HepG2 (cell line): ENCODE measurements around the gene ST6GALNAC4. TPM values are rescaled to one million over a fixed set of nuclear protein-coding genes. Genes with fewer than 3 reads are reported as not detected.

Experiments
- ATAC-seq: fragments of 200-7000 bp; cut with Tn5 transposase; 3 replicates; pipeline ENCODE4 v1.9.1; 2020; ENCODE audit warnings: mild to moderate bottlenecking, moderate library complexity
- BruUV-seq: library from RNA; stranded (reverse); fragments of 400-500 nt; replicated peaks from 2 replicates; lab custom pipeline; 2021; lab: Mats Ljungman, UMichigan
- CTCF ChIA-PET: fragments of 300-600 bp; formaldehyde crosslinking; extraction: SDS; loops from one replicate; lab custom pipeline; 2021; ENCODE audit warnings: low total read pairs, inconsistent platforms, low intra/inter-chr PET ratio; lab: Yijun Ruan, JAX
- POLR2A ChIA-PET: fragments of 350-600 bp; sonication (Branson Sonifier 250); formaldehyde crosslinking; loops from one replicate; lab custom pipeline; 2020; ENCODE audit warnings: antibody characterized with exemption, inconsistent platforms; lab: Yijun Ruan, JAX
- DNase-seq: peaks from one replicate; pipeline ENCODE4 v3.0.0-alpha.2; 2015; ENCODE audit warnings: low spot score
- FAIRE-seq: peaks from 3 replicates; lab custom pipeline; 2011; peaks lifted over from hg19 to GRCh38; lab: Jason Lieb, UNC
- H2AFZ ChIP-seq: one replicate; pipeline ENCODE4 v1.6.1; 2011; ENCODE audit warnings: low read length, inconsistent platforms
- H3K27ac ChIP-seq: fragments of 300-600 bp; 3 replicates; pipeline ENCODE4 v1.8.0; 2011; ENCODE audit warnings: mixed run types, mild to moderate bottlenecking, mixed read lengths, low read length, inconsistent platforms; ENCODE audit not compliant: insufficient read depth; ENCODE audit errors: extremely low read length
- H3K27me3 ChIP-seq, 2 experiments: fragments of 200-600 bp in 1 of 2; 2 replicates in 1 of 2; 3 replicates in 1 of 2; pipeline versions ENCODE4 v1.6.0 to v1.8.0; 2011; ENCODE audit warnings: low read length in 2 of 2, mild to moderate bottlenecking in 2 of 2, moderate library complexity in 2 of 2, inconsistent platforms in 1 of 2; ENCODE audit not compliant: insufficient read depth in 2 of 2, control insufficient read depth in 1 of 2
- H3K36me3 ChIP-seq, 2 experiments: fragments of 200-600 bp in 1 of 2; replicated peaks in 1 of 2; 2 replicates in 1 of 2; 3 replicates in 1 of 2; pipeline versions ENCODE4 v1.5.1 to v1.8.0; 2011; ENCODE audit warnings: low read length in 2 of 2, inconsistent platforms in 1 of 2; ENCODE audit not compliant: insufficient read depth in 2 of 2, control insufficient read depth in 1 of 2
- H3K4me1 ChIP-seq: 2 replicates; pipeline ENCODE4 v1.5.1; 2012; ENCODE audit warnings: low read length, inconsistent platforms; ENCODE audit not compliant: insufficient read depth
- H3K4me2 ChIP-seq: 2 replicates; pipeline ENCODE4 v1.6.0; 2011; ENCODE audit warnings: low read depth, low read length, inconsistent platforms
- H3K4me3 ChIP-seq, 3 experiments: fragments of 200-600 bp in 1 of 3; sonication (generic), shearing (Covaris generic) in 1 of 3; replicated peaks in 1 of 3; 2 replicates each; pipeline ENCODE4 v1.5.1; 2011 to 2016; ENCODE audit warnings: low read length in 3 of 3, inconsistent platforms in 2 of 3, low read depth in 2 of 3, mild to moderate bottlenecking in 2 of 3, control low read depth in 1 of 3, mixed read lengths in 1 of 3; ENCODE audit not compliant: insufficient read depth in 1 of 3
- H3K79me2 ChIP-seq: one replicate; pipeline ENCODE4 v1.6.1; 2011; ENCODE audit warnings: low read length, inconsistent platforms; ENCODE audit not compliant: insufficient read depth
- H3K9ac ChIP-seq: 2 replicates; pipeline ENCODE4 v1.6.0; 2011; ENCODE audit warnings: mild to moderate bottlenecking, low read depth, low read length, inconsistent platforms; ENCODE audit not compliant: insufficient read depth
- H3K9me3 ChIP-seq: 2 replicates; pipeline ENCODE4 v1.5.1; 2012; ENCODE audit warnings: mild to moderate bottlenecking, low read length
- H4K20me1 ChIP-seq: 2 replicates; pipeline ENCODE4 v1.6.0; 2011; ENCODE audit warnings: inconsistent platforms, mild to moderate bottlenecking, low read length, moderate library complexity; ENCODE audit not compliant: insufficient read depth
- ASH2L ChIP-seq: fragments of 300-600, 200-600 bp; sonication (generic); IDR thresholded peaks from 2 replicates; pipeline ENCODE4 v1.7.0; 2017; ENCODE audit warnings: low read depth, mild to moderate bottlenecking, moderate library complexity, mixed read lengths, low read length; ENCODE audit not compliant: insufficient read length
- FOXK1 ChIP-seq: sonication (generic); formaldehyde crosslinking; IDR thresholded peaks from 2 replicates; pipeline ENCODE4 v1.4.0; 2020; ENCODE audit warnings: low read depth, missing genetic modification reagents, borderline replicate concordance
- GLI4 ChIP-seq: sonication (generic); formaldehyde crosslinking; IDR thresholded peaks from 2 replicates; pipeline ENCODE4 v1.5.1; 2020; ENCODE audit warnings: missing genetic modification reagents, mild to moderate bottlenecking, moderate library complexity, borderline replicate concordance
- KLF12 ChIP-seq: sonication (generic); formaldehyde crosslinking; IDR thresholded peaks from 2 replicates; pipeline ENCODE4 v1.4.0; 2020; ENCODE audit warnings: missing genetic modification reagents, borderline replicate concordance
- MEIS2 ChIP-seq: sonication (generic); formaldehyde crosslinking; IDR thresholded peaks from 2 replicates; pipeline ENCODE4 v1.9.0; 2021; ENCODE audit warnings: mild to moderate bottlenecking, missing genetic modification reagents
- RBFOX2 ChIP-seq: fragments of 200-400 bp; formaldehyde crosslinking; IDR thresholded peaks from 2 replicates; pipeline ENCODE4 v1.6.1; 2017; ENCODE audit warnings: low read depth, mild to moderate bottlenecking, low read length
- RFX5 ChIP-seq: IDR thresholded peaks from 2 replicates; pipeline ENCODE4 v1.6.1; 2011; ENCODE audit warnings: low read depth, low read length, improper control_type of control experiment
- SP4 ChIP-seq: sonication (generic); formaldehyde crosslinking; IDR thresholded peaks from 2 replicates; pipeline ENCODE4 v1.8.1; 2023; ENCODE audit warnings: mild to moderate bottlenecking, missing genetic modification reagents
- U2AF1 ChIP-seq: fragments of 200-400 bp; formaldehyde crosslinking; optimal IDR thresholded peaks from 2 replicates; pipeline ENCODE3; 2017; ENCODE audit warnings: mild to moderate bottlenecking, low read depth, low read length
- WIZ ChIP-seq: sonication (generic); formaldehyde crosslinking; IDR thresholded peaks from 2 replicates; pipeline ENCODE4 v1.5.1; 2020; ENCODE audit warnings: mild to moderate bottlenecking, missing genetic modification reagents
- ZNF687 ChIP-seq: sonication (generic); formaldehyde crosslinking; IDR thresholded peaks from 2 replicates; pipeline ENCODE4 v1.5.1; 2020; ENCODE audit warnings: mild to moderate bottlenecking, missing genetic modification reagents, moderate library complexity
- ZSCAN20 ChIP-seq: sonication (generic); formaldehyde crosslinking; IDR thresholded peaks from 2 replicates; pipeline ENCODE4 v1.4.0; 2020; ENCODE audit warnings: missing genetic modification reagents, mild to moderate bottlenecking, borderline replicate concordance
- ZUFSP ChIP-seq: sonication (generic); formaldehyde crosslinking; IDR thresholded peaks from 2 replicates; pipeline ENCODE4 v1.9.0; 2021; ENCODE audit warnings: missing genetic modification reagents, mild to moderate bottlenecking, borderline replicate concordance
- WGBS: methylation state at CpG from one replicate; pipeline ENCODE4 v1.1.6; 2017; ENCODE audit warnings: low lambda C conversion rate; 5-methylcytosine and 5-hydroxymethylcytosine counted together
- in situ Hi-C: cut with HindIII; loops from 2 replicates; pipeline ENCODE4 v1.10.0; 2017; ENCODE audit warnings: low pct_unique_long_range_greater_than_20kb; ENCODE audit not compliant: extremely low pct_ligation_motif_present
- intact Hi-C: fragments of 100-400 bp; cut with micrococcal nuclease; formaldehyde crosslinking; loops from one replicate; pipeline ENCODE4 v1.10.0; 2022; ENCODE audit not compliant: unreplicated experiment
- polyA plus RNA-seq, 8 experiments: library from polyadenylated mRNA; depleted of rRNA in 3 of 8; stranded (reverse) in 7 of 8; unstranded in 1 of 8; fragments of >200 nt; fragmentation: Illumina TruSeq in 4 of 8; extraction: Trizol in 4 of 8; gene quantifications; 2 replicates each; pipeline versions ENCODE4 v1.2.1 to v1.2.3, GENCODE V29; 2011 to 2016; ENCODE audit warnings: low read depth in 4 of 8, missing spikeins in 1 of 8, mixed read lengths in 1 of 8; ENCODE audit not compliant: insufficient read depth in 1 of 8
- total RNA-seq, 5 experiments: library from RNA; depleted of rRNA; stranded (reverse); fragments of >200 nt; fragmentation: Illumina TruSeq; extraction: Trizol; gene quantifications; 2 replicates each; pipeline ENCODE4 v1.2.3, GENCODE V29; 2016; ENCODE audit warnings: low read depth in 1 of 5
- TF ChIP-seq, protein P1 (sequence below): sonication (generic); formaldehyde crosslinking; IDR thresholded peaks from 2 replicates; pipeline ENCODE4 v1.4.0; 2020; ENCODE audit warnings: low read depth, mild to moderate bottlenecking, missing genetic modification reagents

ST6GALNAC4 gene
- total and polyA plus RNA-seq, 2 of the 13 experiments (the other 11 are each of a cell fraction or from before 2014, with no cell fraction given), result 18.8 to 27.7 TPM

GRCh38 chr9:127899128-127899943 lies 17.5 kb downstream of the ST6GALNAC4 start, which contains the start of gene ST6GALNAC6:
Gene ST6GALNAC6, minus strand, starts transcription at chr9:127899603. Its CDS starts 1,622 bp downstream, at chr9:127897981.
- Histone ChIP-seq H3K9ac (peak within 1 kb of the TSS; percentile 81), H4K20me1 (no peaks in the 10 kb centered on the region), H3K9me3 (no peaks in the 10 kb centered on the region), H3K4me3 (peak within 1 kb of the TSS; percentile 89 to 95 (median 95)), H3K27me3 (no peaks in the 10 kb centered on the region), H3K4me2 (peak within 1 kb of the TSS; percentile 84), H2AFZ (no peak within 1 kb of the TSS), H3K27ac (peak within 1 kb of the TSS; percentile 91), H3K36me3 (peaks cover 11 to 21% of the 10 kb centered on the region in 2 experiments), H3K4me1 (peaks cover 64% of the 10 kb centered on the region), H3K79me2 (peaks cover 17% of the 10 kb centered on the region)
- FAIRE-seq (no peak), DNase-seq (no peak), ATAC-seq (peak; percentile 14)
- WGBS, result 7% methylated on average over 15 of the region's 89 CpGs
- intact Hi-C loops, result no loop called here
- ChIA-PET CTCF (no interaction called here), POLR2A (interaction anchor here (1.3 to 3.8 kb wide), 4 partner anchors 9 to 164 kb away, joined by 3 to 55 read pairs (median 16); partner anchors contain the start of genes ST6GALNAC4 and TOR2A)
- BruUV-seq, result no TSS peak
- in situ Hi-C loops, result no loop called here
- TF ChIP-seq FOXK1 (CRISPR knock-in tag) (no peak), RFX5 (no peak), MEIS2 (0 out of 2 replicates have a peak, but pooled peaks have one; percentile 53), GLI4 (CRISPR knock-in tag) (0 out of 2 replicates have a peak, but pooled peaks have one; percentile 18), WIZ (CRISPR knock-in tag) (no peak), SP4 (CRISPR knock-in tag) (peak; percentile 67), ZSCAN20 (CRISPR knock-in tag) (0 out of 2 replicates have a peak, but pooled peaks have one; percentile 9), ZUFSP (CRISPR knock-in tag) (no peak), RBFOX2 (peak; percentile 76), ASH2L (no peak), U2AF1 (no peak), KLF12 (CRISPR knock-in tag) (no peak), ZNF687 (CRISPR knock-in tag) (peak; percentile 68)
- TF ChIP-seq, protein P1, sequence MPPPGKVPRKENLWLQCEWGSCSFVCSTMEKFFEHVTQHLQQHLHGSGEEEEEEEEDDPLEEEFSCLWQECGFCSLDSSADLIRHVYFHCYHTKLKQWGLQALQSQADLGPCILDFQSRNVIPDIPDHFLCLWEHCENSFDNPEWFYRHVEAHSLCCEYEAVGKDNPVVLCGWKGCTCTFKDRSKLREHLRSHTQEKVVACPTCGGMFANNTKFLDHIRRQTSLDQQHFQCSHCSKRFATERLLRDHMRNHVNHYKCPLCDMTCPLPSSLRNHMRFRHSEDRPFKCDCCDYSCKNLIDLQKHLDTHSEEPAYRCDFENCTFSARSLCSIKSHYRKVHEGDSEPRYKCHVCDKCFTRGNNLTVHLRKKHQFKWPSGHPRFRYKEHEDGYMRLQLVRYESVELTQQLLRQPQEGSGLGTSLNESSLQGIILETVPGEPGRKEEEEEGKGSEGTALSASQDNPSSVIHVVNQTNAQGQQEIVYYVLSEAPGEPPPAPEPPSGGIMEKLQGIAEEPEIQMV (CRISPR knock-in tag), result no peak
